Measurements from ENCODE around the gene BMP7.

Gene BMP7

DNA sequence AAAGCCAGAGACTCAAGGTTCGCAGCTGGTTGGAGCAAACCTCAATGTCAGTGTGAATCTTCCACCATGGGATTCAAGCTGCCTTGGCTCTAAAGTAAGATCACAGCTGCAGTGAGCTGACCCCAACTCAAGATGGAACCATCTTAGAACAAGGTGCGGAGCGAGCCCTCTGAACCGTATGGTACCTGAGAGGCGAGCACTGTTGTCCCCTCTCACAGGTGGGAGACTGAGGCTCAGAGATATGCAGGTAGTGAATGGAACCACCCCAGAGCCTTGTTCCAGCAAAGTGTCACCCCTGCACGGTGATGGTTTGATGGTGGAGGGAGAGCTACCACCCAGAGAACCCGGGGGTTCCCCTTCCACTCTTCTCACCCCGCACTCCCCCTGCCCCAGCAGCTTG lies 52.5 kb downstream of the BMP7 start:
- Histone ChIP-seq H3K9me3 (no peaks in the 10 kb centered on the region), H3K4me1 (ENCODE audit: control insufficient read depth in 1 of 2, insufficient read depth in 1 of 2, low read depth in 1 of 2, low read length in 1 of 2) (no peaks in the 10 kb centered on the region), H3K36me3 (no peaks in the 10 kb centered on the region), H3K27ac (no peak overlapping the region), H3K4me3 (ENCODE audit: low read depth in 1 of 2, low read length in 1 of 2) (no peak overlapping the region), H3K27me3 (peaks cover 31% of the 10 kb centered on the region)
- TF ChIP-seq, protein P1, sequence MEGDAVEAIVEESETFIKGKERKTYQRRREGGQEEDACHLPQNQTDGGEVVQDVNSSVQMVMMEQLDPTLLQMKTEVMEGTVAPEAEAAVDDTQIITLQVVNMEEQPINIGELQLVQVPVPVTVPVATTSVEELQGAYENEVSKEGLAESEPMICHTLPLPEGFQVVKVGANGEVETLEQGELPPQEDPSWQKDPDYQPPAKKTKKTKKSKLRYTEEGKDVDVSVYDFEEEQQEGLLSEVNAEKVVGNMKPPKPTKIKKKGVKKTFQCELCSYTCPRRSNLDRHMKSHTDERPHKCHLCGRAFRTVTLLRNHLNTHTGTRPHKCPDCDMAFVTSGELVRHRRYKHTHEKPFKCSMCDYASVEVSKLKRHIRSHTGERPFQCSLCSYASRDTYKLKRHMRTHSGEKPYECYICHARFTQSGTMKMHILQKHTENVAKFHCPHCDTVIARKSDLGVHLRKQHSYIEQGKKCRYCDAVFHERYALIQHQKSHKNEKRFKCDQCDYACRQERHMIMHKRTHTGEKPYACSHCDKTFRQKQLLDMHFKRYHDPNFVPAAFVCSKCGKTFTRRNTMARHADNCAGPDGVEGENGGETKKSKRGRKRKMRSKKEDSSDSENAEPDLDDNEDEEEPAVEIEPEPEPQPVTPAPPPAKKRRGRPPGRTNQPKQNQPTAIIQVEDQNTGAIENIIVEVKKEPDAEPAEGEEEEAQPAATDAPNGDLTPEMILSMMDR (IDR thresholded peaks at IDR 0.05), result no peak

DNA sequence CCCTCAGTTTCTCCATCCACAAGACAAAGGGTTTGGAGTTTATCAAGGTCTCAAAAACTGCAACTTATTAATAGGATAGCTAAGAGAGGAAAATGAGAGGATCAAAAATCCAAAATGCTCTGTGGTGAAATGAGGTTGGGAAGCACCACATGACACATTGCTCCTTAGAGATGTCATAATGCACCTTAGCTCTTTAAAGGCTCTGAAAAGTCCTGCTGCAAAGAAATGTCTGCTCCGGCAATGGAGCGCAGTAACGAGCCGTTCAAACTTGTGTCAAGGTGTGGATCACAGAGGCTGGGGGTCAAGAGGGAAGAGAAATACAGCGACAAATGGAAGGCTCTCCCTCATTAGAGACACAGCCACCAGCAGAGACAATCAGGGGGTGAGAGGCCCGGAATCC lies 53.1 kb downstream of the BMP7 start:
- Histone ChIP-seq H3K4me3 (ENCODE audit: low read depth in 1 of 2, low read length in 1 of 2) (no peak overlapping the region), H3K27ac (no peak overlapping the region), H3K27me3 (peaks cover 31% of the 10 kb centered on the region), H3K36me3 (no peaks in the 10 kb centered on the region), H3K4me1 (ENCODE audit: control insufficient read depth in 1 of 2, insufficient read depth in 1 of 2, low read depth in 1 of 2, low read length in 1 of 2) (no peaks in the 10 kb centered on the region), H3K9me3 (no peaks in the 10 kb centered on the region)
- TF ChIP-seq, protein P1 (IDR thresholded peaks at IDR 0.05), result no peak

DNA sequence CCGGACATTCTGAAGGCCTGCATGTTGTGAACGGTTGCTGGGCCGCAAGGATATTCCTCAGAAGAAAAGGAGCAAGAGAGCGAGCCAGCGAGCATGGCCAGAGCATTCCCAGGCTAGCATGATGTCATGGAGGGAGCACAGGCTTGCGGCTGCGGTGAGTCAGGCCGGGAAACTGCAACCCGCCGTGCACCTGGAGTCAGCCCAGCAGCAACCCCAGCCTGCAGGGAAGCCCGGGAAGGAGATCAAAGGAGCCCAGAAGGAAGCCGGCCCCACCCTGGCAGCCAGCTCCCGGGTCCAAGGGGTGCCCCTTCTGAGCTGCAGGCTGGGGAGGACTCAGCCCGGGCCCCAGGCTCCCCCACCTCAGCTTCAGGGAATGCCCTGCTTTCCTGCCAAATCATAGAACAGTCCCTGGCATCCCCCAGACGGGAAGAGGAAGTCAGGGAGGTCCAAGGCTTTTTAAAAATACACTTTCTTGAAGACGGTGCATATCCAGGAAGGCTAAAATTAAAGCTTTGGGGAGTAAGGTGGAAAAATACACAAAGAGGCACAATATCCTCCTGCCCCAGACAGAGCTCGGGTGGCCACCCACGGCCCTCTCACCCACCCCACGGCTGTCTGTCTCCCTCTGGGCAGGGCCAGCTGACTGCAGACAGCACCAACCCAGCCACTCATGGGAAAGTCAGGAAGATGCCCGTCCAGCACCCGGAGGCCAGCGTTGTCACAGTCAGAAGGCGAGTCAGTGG lies 53.7 kb downstream of the BMP7 start:
- TF ChIP-seq, protein P1 (IDR thresholded peaks at IDR 0.05), result no peak
- H3K4me3 ChIP-seq (ENCODE audit: low read depth in 1 of 2, low read length in 1 of 2), result no peak overlapping the region
- peaks cover 31% of the 10 kb centered on the region for H3K27me3 ChIP-seq
- no peaks in the 10 kb centered on the region for H3K36me3 ChIP-seq
- no peaks in the 10 kb centered on the region for H3K4me1 ChIP-seq (ENCODE audit: control insufficient read depth in 1 of 2, insufficient read depth in 1 of 2, low read depth in 1 of 2, low read length in 1 of 2)
- no peak overlapping the region for H3K27ac ChIP-seq
- no peaks in the 10 kb centered on the region for H3K9me3 ChIP-seq

DNA sequence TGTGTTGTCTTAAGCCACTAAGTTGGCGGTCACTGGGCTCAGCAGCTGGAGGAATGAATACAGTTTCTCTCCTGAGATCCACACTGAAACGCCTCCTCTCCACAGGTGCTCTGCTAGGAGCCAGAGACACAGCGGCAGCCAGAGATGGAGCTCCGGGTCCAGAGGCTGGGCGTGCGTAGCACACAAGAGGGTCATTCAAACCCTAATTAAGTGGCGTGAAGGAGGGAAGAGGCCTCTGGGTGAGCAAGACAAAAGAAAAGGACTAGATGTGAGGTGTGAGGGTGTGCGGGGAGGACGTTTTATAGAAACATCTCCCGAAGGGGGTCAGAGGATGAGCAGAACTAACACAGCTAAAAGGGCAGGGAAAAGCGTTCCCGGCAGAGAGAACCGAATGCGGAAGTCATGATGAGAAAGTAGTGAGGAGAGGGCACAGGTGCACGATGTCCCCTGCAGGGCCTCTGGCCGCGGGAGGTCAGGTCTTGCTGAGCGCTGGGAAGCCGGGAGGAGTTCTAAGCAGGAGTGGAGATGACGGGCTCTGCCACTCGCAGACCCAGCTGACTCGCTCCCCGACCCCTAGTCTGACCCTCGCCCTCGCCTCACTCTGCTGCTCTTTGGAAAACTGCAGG lies 54.4 kb downstream of the BMP7 start:
- TF ChIP-seq, protein P1 (IDR thresholded peaks at IDR 0.05), result no peak

GRCh38 chr20:57211406-57211805 lies 55.0 kb downstream of the BMP7 start:
- Histone ChIP-seq H3K4me3 (ENCODE audit: low read depth in 1 of 2, low read length in 1 of 2) (no peak overlapping the region), H3K4me1 (ENCODE audit: control insufficient read depth in 1 of 2, insufficient read depth in 1 of 2, low read depth in 1 of 2, low read length in 1 of 2) (no peaks in the 10 kb centered on the region), H3K27me3 (peaks cover 31% of the 10 kb centered on the region), H3K9me3 (no peaks in the 10 kb centered on the region), H3K27ac (no peak overlapping the region), H3K36me3 (no peaks in the 10 kb centered on the region)
- TF ChIP-seq, protein P1 (IDR thresholded peaks at IDR 0.05), result no peak

More for the DNA sequence above, 54.4 kb downstream of the BMP7 start:
- Histone ChIP-seq H3K4me1 (ENCODE audit: control insufficient read depth in 1 of 2, insufficient read depth in 1 of 2, low read depth in 1 of 2, low read length in 1 of 2) (no peaks in the 10 kb centered on the region), H3K36me3 (no peaks in the 10 kb centered on the region), H3K27me3 (peaks cover 31% of the 10 kb centered on the region), H3K27ac (no peak overlapping the region), H3K9me3 (no peaks in the 10 kb centered on the region), H3K4me3 (ENCODE audit: low read depth in 1 of 2, low read length in 1 of 2) (no peak overlapping the region)

Data from neutrophil (primary cell).